D721Med (cell line): ENCODE data around the gene ALOXE3.

ENCODE experiments used
- DNase-seq: peaks from one replicate; pipeline ENCODE4 v3.0.0; 2011; ENCODE audit warnings: low spot score; ENCODE audit not compliant: insufficient read length
- FAIRE-seq: peaks from 2 replicates; lab custom pipeline; 2011; peaks lifted over from hg19 to GRCh38; lab: Jason Lieb, UNC
- TF ChIP-seq, protein P1 (sequence below): IDR thresholded peaks from 2 replicates; pipeline ENCODE4 v1.5.1; 2012; ENCODE audit warnings: mild to moderate bottlenecking, control low read depth; ENCODE audit not compliant: insufficient read depth; ENCODE audit errors: missing control alignments

Gene ALOXE3

DNA sequence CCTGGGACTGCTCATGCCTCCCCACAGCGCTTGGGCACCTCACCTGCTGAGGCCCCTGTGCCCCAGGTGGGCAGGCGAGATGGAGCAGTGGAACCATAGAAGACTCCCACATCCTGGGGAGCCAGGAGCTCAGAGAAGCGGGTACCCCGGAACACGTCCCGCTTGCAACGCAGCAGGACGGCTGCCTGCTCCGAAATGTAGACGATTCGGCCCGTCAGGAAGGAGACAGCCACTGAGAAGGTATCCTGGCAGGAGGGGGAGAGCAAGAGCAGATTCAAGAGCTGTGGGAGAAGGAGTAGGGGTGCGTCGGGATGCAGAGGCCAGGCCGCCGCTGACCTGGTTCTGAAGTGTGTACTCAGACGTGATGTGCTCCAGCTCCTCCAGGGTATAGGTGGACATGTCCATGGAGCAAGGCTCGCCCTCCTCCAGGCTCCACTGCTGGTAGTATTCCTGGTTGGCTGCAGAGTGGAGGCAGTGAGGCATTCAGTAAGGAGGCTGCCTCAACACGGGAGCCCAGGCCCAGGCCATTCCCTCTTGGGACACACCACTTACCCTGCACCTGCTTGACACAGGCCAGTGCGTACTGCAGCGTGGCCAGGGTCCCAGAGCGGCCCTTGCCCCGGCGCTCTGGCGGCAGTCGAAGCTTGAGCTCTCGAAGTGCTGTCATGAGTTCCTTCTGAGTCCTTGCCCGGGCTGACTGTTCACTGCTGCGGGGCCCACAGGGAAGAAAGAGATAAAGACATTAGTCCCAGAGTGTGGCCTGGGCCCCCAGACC is 31.3 kb upstream of the ALOXE3 start:
- no peak for FAIRE-seq
- TF ChIP-seq, protein P1, sequence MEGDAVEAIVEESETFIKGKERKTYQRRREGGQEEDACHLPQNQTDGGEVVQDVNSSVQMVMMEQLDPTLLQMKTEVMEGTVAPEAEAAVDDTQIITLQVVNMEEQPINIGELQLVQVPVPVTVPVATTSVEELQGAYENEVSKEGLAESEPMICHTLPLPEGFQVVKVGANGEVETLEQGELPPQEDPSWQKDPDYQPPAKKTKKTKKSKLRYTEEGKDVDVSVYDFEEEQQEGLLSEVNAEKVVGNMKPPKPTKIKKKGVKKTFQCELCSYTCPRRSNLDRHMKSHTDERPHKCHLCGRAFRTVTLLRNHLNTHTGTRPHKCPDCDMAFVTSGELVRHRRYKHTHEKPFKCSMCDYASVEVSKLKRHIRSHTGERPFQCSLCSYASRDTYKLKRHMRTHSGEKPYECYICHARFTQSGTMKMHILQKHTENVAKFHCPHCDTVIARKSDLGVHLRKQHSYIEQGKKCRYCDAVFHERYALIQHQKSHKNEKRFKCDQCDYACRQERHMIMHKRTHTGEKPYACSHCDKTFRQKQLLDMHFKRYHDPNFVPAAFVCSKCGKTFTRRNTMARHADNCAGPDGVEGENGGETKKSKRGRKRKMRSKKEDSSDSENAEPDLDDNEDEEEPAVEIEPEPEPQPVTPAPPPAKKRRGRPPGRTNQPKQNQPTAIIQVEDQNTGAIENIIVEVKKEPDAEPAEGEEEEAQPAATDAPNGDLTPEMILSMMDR: no peak
- DNase-seq: no peak

DNA sequence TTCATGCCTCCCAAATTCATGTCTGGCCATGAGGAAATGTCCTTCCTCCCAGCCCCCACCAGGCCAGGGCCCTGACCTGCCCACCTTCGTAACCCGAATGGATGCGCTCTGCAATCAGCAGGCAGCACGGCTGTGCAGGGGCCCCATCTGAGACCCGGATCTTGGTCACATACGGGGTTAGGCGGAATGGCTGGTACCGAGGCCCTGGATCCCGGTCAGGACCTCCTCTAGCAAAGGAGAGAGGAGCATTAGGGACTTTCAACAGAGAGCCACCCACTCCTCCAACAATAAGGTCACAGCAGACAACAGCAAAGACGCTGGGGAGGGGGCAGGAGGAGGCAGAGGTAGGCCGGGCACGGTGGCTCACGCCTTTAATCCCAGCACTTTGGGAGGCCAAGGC is 30.2 kb upstream of the ALOXE3 start:
- FAIRE-seq (no peak), DNase-seq (no peak)
- TF ChIP-seq, protein P1: no peak

DNA sequence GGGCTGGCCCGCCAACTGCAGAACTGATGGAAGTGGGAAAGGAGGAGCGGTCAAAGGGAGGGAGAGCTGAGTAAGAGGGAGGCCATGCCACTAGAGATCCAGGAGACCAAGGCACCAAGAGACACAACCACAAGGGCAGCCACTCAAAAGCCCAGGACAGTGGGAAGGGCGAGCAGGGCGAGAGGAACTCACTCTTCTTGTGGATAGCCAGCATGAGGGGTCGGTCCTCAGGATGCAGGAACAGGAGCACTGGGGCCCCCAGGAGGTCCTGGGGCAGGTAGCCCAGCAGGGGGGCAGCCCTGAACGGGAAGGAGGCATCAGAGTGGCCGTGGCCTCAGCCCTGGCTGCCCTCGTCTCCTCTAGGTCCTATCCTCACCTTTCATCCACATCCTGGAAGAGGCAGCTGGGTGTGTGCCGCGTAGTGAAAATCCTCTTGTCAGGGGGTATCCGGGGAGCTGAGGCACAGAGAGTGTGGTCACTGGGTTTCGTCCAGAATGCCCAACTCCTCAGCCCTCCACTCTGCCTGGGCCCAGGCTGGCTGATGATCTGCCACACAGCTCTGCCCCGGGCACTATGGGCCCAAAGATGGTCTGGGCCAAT is 29.6 kb upstream of the ALOXE3 start:
- FAIRE-seq (no peak), DNase-seq (no peak)
- TF ChIP-seq, protein P1: no peak

DNA sequence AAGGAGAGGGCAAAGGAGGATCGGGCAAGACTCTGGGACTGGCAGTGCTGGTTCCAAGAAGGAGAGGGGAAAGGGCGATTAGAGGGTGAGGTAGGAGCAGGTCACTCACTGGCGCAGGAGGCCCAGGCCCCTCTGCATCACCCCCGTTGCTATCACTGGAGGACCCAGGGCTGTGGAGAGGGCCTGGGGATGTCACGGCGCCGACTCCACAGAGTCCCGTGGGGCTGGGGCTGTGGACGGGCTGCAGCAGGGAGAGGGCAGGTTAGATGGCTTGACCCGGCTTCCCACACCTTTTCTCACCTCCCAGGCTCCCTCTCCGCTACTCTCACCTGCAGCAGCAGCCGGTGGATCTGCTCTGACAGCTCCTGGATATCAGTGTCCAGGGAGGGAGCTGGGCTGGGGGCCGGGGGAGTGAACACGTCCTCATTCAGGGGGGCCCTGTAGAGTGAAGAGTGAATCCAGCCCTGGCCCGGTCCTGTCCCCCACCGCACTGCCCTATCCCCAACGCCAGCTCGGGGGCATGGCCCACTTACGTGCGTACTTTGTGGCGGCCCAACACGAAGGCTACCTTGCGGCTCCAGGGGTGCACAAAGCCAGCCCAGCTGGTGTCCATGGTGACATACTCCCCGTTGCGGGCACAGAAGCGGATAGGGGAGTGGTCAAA is 29.0 kb upstream of the ALOXE3 start:
- TF ChIP-seq, protein P1: no peak
- FAIRE-seq (no peak), DNase-seq (no peak)

DNA sequence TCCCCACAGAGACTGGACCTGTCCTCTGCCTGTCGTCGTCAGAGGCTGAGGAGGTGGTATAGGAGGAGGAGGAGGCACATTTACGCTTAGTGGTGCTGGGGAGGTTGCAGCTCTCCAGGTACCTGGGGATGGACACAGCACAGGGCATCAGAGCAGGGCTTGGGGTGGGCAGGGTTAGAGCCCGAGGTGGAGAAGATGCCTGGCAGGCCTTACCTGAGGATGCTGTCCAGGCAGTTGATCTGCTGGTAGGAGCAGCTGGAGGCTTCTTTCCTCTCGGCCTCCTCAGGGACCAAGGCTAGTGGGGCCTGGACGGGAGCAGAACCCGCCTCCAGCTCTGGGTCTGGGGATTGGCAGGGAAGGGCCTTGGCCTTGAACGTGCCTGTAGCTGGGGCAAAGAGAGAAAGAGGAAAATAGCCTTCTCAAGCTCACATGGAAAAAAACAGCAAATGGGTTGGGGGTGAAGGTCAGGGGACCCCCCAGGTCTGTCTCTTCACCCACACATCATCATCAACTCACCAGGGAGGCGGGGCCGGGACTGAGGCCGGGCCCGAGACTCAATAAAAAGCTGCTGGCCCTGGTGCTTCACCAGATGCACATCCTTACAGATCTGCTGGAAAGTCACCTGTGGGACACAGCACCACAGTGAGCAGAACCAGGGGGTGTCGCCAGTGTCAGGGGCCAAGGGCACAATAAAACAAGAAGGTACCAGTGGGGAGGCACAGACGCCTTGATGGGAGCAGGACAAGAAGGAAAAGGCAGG is 28.2 kb upstream of the ALOXE3 start:
- no peak for DNase-seq
- TF ChIP-seq, protein P1: no peak
- FAIRE-seq: no peak

DNA sequence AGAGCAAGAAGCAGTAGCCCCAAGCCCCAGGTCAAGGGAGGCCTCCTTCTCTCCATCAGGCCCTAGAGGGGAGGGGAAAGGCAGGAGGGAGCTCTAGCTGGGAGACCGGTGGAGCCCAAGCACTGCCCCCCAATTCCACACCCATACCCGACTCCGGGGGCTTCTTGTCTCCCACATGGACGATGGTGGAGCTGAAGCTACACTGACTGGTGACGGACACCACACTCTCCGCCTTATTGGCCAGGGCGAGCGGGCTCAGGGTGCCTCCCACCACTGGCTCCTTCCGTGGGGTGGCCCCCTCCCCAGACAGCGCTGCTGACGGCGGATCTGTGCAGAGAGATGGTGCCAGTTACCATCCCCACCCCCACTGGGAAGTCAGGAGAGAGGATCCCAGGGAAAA is 27.5 kb upstream of the ALOXE3 start:
- no peak for FAIRE-seq
- no peak for DNase-seq
- TF ChIP-seq, protein P1: no peak
